GM23248 (cell line): ENCODE measurements around the gene WNK4.

Source experiments
- EZH2 ChIP-seq: fragments of 200-600 bp; sonication (generic); IDR thresholded peaks from 2 replicates; pipeline ENCODE4 v1.6.1; 2018; ENCODE audit warnings: antibody characterized with exemption, mild to moderate bottlenecking; ENCODE audit not compliant: insufficient read depth, poor library complexity, severe bottlenecking
- EZH2phosphoT487 ChIP-seq: fragments of 200-600 bp; sonication (generic); IDR thresholded peaks from 2 replicates; pipeline ENCODE4 v1.6.1; 2018; ENCODE audit warnings: antibody characterized with exemption, moderate library complexity, mild to moderate bottlenecking, low read depth; ENCODE audit not compliant: insufficient read depth

GRCh38 chr17:42841975-42842685 is 61.7 kb downstream of the WNK4 start:
- no peak for TF ChIP-seq EZH2
- no peak for TF ChIP-seq EZH2phosphoT487
